Measurements from ENCODE around the gene P2RY14.
A peak's percentile ranks its signal among the peaks of the same experiment; 100 is the strongest.

P2RY14 gene
- total RNA-seq, result 0.44 to 1.2 (median 0.92) reads per million in 3 experiments

DNA sequence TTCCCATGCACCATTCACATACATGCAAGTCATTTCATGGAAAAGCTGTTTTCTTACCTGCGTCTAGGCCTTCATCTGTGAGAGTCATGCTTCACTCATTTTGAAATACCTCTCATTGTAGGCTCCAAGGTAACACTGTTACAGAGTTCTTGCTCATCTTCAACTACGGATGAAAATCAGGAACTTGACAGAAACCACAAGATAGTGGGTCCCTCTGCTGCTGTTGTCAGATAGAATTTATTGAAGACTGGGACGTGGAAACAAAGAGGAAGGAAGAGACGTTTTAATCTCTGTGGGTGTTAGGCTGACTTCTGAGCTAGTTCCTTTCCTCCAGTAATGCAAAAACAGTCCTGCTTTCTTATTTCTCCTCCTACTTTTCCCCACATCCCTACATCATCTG is at the start of gene P2RY14:
P2RY14 (minus strand) TSS at position 313 of the 400 bp plus-strand sequence. CDS start 64,226 bp downstream, outside the sequence.
- peak; percentile 3 for DNase-seq

DNA sequence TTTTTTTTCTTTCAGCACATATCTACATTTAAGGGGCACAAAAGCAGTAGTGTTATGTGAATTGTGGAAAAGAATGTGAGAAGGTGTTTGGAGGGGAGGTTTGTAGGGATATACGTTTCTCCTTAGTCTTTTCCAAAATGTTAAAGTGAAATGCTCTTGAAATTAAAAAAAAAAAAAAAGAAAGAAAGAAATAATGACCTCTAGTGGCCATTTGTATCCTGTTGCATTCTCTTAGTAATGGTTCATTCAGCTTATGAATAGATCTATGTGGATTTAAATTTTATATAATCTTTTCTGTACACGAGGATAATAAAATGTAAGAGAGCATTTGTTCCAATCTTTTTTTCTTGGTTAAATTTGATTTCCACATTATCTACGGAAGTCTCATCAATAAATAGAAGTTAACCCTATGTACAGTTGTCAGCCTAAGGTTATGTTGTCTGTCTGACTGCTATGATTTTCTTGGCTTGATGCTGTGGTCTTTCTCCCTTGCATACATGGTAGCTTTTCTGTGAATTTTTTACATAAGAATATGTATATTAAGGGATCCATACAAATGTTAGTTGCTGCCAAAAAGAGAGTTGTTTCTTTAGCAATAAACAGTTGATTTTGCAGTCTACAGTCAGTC is 49.3 kb upstream of the P2RY14 start:
- DNase-seq, result no peak

DNA sequence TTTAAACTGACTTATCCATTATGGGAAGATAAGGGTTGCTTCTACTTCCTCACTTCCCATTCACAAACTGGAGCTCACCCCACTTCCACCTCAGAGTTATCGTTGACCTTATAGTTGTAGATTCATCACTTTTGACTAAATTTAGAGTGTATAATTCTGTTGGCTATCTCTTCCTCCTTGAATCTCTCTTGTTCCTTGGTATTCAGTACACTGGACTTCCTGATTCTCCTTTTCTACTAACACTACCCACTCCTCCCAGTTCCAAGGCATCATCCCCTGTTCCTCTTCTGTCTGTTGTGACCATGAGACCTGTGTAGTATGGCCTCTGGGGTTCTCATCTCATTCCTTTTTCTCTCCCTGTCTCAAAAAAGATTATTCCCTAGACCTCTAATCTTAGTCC is 44.2 kb upstream of the P2RY14 start:
- DNase-seq, result no peak

- no peak for DNase-seq
These were observed 43.2 kb upstream of the P2RY14 start for GRCh38 chr3:151321526-151321925.

GRCh38 chr3:151320131-151320530 is 41.8 kb upstream of the P2RY14 start:
- no peak for DNase-seq

DNA sequence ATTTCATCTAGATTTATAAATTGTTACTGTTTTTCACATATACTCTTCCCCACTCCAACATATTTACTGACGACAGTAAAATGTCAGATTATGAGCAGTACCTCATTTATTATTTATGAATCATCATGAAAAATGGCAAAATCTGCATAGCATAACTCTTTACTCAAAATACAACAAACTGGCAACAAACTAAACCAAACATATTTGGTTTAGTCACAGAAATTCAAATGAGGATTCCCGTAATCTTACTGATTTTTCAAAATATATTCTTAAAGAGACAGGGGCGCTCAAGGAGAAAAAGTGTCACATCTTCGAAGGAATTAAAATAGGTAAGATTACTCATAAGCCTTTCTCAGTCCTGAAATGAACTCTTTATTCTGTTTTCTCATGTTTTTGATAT is 41.3 kb upstream of the P2RY14 start:
- DNase-seq, result no peak

DNA sequence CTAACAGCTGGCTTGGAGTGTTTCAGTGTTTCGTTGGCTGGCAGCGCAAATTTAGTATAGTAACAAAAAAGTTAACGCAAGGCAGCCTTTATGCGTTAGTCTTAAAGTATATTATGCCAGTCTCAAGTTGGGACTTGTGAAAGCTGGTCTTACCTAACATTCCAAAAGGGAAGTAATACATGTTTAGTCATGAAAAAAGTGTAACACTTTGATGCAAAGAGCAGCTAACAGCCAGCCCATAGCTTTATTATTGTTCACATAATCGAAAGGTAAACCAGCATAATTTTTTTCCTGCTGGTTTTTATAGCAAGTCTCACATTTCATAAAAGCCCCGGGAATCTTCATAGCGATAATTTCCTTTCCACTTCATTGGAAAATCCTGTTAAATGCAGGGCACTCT is 40.6 kb upstream of the P2RY14 start:
- no peak for DNase-seq

DNA sequence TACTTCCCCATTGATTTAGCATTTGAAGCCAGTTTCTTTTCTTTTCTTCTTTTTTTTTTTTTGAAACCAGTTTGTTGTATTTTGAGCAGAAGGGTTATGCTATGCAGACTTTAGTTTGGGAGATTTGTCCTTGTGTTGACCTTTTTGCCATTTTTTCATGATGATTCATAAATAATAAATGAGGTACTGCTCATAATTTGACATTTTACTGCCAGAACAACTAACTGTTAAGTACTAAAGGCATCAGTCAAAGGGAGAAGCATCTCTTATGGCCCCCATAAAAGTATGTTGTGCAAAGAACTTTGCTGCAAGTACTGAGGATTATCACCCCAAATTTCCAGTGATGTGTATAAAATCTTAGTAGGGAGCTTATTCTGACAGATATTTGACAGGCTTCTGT is 40.0 kb upstream of the P2RY14 start:
- no peak for DNase-seq

DNA sequence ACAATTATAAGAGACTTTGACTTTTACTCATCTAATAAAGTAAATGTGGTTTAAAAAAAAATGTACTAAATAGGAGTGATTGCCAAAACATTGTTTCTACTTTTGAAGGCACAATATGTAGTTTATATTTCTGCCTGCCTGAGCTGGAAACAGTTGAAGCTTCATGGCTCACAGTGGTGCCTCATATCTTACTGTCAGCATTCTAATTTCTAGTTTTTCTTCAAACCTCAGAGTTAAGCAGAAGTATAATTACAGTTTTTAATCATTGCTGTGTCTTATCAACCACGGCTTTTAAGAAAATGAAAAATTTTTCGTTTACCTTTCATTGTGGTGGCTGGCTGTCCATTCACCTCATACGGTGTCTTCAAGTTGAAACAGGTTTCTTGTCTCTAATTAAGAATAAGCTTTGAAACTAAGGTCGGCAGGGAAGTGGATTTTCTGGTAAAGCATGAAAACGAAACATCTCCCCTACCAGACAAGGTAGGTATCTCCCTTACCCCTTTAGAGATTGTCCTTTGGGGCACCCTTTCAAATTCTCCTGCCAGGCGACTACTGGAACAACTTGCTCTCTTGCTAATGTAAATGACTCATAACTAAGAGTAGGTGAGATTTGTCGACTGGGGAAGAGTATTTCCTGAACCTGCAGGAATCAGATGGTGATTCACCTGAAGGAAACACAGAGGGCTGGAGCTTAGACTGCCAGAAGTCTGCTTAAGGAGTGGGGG is 38.1 kb upstream of the P2RY14 start, which contains the start of gene GPR87:
GPR87 (minus strand) TSS at position 554 of the 725 bp plus-strand sequence. CDS start 16,720 bp downstream, outside the sequence.
- no peak for DNase-seq

- no peak for DNase-seq
These were observed 37.5 kb upstream of the P2RY14 start for GRCh38 chr3:151315846-151316245.

GRCh38 chr3:151315136-151315535 is 36.8 kb upstream of the P2RY14 start:
- DNase-seq, result no peak

- no peak for DNase-seq
These were observed 36.3 kb upstream of the P2RY14 start for GRCh38 chr3:151314593-151314992.

DNA sequence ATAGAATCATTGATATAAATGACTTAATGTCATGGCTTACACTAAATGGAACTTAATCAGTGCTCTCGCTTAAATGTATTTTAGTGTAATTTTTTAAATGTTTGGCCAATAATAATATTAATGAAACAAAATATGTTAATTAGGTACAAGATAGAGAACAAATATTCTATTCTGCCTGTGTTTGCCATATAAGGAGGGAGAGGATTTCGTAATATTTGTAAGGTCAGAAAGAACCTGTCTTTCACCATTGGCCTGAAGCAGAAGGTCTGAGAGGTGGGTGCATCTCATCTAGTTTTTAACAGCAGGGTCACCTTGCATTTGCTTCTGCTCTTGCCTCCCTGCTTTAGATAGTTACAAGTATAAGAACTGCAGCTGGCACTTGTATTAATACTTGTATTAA is 35.8 kb upstream of the P2RY14 start:
- no peak for DNase-seq

- no peak for DNase-seq
These were observed 34.6 kb upstream of the P2RY14 start for GRCh38 chr3:151312972-151313371.

GRCh38 chr3:151309566-151309965 is 31.2 kb upstream of the P2RY14 start:
- no peak for DNase-seq

GRCh38 chr3:151307583-151308488 is 29.5 kb upstream of the P2RY14 start:
- no peak for DNase-seq

DNA sequence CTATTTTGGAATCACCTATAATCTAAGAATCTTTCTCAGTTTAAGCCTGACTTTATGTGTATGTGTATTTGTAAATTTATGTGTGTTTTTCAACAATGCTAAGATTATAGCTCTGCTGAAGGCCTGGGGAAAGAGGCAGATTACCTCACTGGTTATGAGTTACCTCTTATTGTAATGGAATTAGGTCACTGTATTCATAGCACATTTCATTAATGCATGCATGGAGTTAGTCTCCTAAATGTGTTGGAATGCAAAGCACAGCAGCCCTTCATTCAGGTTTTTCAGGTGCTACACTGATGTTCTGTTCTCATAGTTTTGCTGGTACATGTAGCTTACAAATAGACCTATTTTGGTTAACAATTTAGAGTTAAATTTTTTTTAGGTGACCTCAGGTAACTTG is 28.8 kb upstream of the P2RY14 start:
- DNase-seq, result no peak

DNA sequence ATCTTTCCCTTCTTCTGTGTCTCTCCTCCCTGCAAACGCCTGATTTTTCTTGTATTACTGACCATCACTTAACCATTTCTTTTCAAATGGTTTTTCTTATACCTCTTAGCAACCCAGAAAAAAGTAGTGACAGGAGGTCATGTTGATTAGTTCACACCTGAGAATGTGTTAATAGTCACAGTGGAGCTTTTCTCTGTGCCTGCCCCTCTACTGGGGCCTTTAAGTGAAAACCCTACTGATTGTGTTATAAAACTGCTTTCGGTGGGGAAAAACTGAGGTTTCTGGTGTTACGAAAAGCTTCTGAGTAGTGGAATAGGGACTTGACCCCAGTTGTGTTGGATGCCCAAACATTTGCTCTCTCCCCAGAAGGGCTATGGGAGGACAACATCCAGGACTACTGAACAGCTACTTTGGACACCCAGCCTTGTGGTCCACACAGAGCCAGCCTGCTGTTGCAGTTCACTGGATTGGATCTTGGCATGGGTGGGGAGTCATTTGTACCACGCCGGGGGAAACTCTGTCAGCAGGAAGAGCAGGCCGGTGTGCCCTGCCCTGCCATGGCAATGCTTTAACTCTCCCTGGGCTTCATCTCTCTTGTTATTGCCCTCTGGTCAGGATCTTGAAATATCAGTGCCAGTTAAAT is 27.9 kb upstream of the P2RY14 start:
- no peak for DNase-seq

- DNase-seq, result no peak
These were observed 27.4 kb upstream of the P2RY14 start for GRCh38 chr3:151305775-151306151.

GRCh38 chr3:151305060-151305774 is 26.9 kb upstream of the P2RY14 start:
- DNase-seq, result peak; percentile 4

DNA sequence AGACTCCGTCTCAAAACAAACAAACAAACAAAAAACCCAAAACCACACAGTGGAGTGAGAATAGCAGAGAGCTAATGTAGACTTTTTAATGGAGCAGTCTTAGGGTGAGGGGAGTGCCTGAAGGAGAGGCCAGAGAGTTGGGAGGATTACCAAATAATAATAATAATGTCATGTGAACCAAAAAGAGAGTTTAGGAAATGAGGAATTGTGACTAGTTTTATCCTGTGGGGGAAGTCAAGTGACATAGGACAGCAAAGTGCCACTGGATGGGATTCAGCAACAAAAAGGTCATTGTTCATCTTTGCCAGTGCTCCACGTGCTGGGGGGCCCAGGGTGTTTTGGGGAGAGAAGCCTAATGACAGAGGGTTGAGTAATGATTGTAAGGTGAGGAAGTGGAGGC is 25.4 kb upstream of the P2RY14 start:
- no peak for DNase-seq

DNA sequence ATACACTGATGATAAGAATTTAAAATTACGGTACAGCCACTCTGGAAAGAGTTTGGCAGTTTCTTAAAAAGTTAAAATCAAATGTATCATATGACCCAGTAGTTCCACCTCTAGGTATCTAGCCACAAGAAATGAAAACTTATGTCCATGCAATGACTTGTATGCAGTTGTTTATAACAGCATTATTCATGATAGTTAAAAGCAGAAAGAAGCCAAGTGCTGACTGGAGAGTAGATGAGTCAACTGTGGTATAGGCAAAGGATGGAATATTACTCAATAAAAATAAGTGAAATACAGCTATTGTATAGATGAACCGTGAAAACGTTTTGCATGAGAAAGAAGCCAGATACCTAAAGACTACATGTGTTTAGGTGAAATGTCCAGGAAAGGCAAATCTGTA is 23.4 kb upstream of the P2RY14 start:
- no peak for DNase-seq
